ENCODE measurements around the gene IFNL3.

GRCh38 chr19:39217094-39217493, 27.7 kb downstream of the IFNL3 start:
- TF ChIP-seq GABPA (IDR thresholded peaks at IDR 0.05; ENCODE audit: low read depth): no peak
- no peak for TF ChIP-seq CTCF (IDR thresholded peaks at IDR 0.05; ENCODE audit: insufficient read depth, low read length)
- no peak for TF ChIP-seq POLR2AphosphoS5 (IDR thresholded peaks at IDR 0.05; ENCODE audit: low read depth)
- no peak for TF ChIP-seq REST (IDR thresholded peaks at IDR 0.05; ENCODE audit: insufficient replicate concordance, low read depth)
- no peak for TF ChIP-seq SPI1 (IDR thresholded peaks at IDR 0.05; ENCODE audit: borderline replicate concordance, low read depth)

Measured in HL-60 (cell line).